Activated naive CD4-positive, alpha-beta T cell treated with anti-CD3 and anti-CD28 coated beads for 36 hours (primary cell): Measurements from ENCODE around the gene MAP2K4. TPM values are rescaled to one million over a fixed set of nuclear protein-coding genes. Genes with fewer than 3 reads are reported as not detected.
A peak's percentile ranks its signal among the peaks of the same experiment; 100 is the strongest.

Source experiments
- CTCF ChIA-PET: fragments of 350-600 bp; sonication (Branson Sonifier 250); formaldehyde crosslinking; loops from one replicate; lab custom pipeline; 2021; ENCODE audit warnings: antibody characterized with exemption; lab: Charles Lee
- DNase-seq: peaks from one replicate; pipeline ENCODE4 v3.0.0-alpha.2; 2020
- H3K27ac Mint-ChIP-seq: one replicate; pipeline ENCODE4 v1.8.0; 2021; ENCODE audit warnings: mild to moderate bottlenecking, mixed read lengths
- H3K27me3 Mint-ChIP-seq: one replicate; pipeline ENCODE4 v1.8.0; 2021; ENCODE audit warnings: low read depth, mixed read lengths
- H3K36me3 Mint-ChIP-seq: one replicate; pipeline ENCODE4 v1.8.0; 2021; ENCODE audit warnings: low read depth, mixed read lengths
- H3K4me1 Mint-ChIP-seq: one replicate; pipeline ENCODE4 v1.8.0; 2021; ENCODE audit warnings: low read depth, mixed read lengths
- H3K4me3 Mint-ChIP-seq: one replicate; pipeline ENCODE4 v1.8.0; 2021; ENCODE audit warnings: mild to moderate bottlenecking, moderate library complexity, mixed read lengths
- H3K9me3 Mint-ChIP-seq: one replicate; pipeline ENCODE4 v1.8.0; 2021; ENCODE audit warnings: mixed read lengths
- intact Hi-C: fragments of 100-400 bp; cut with micrococcal nuclease; formaldehyde crosslinking; loops from one replicate; pipeline ENCODE4 v1.15.1; 2023
- total RNA-seq, 2 experiments: library from RNA; stranded (reverse); gene quantifications; one replicate each; pipeline ENCODE4 v1.2.3, GENCODE V29; 2021

MAP2K4 gene
- total RNA-seq, 2 experiments from 2014 or later = 22.5 to 23.5 TPM

- peaks cover 1% of the 10 kb centered on the region for H3K9me3 Mint-ChIP-seq
- no peaks in the 10 kb centered on the region for H3K27me3 Mint-ChIP-seq
- no peak overlapping the region for H3K4me3 Mint-ChIP-seq
- no peak for DNase-seq
- H3K36me3 Mint-ChIP-seq = peaks cover 11% of the 10 kb centered on the region
- CTCF ChIA-PET = no interaction called here
- no peak overlapping the region for H3K27ac Mint-ChIP-seq
- H3K4me1 Mint-ChIP-seq = peaks cover 51% of the 10 kb centered on the region
- intact Hi-C loops = loop anchor here (2.0 kb wide), 1 partner anchor 16 kb away; no protein-coding TSS in a partner anchor
Measured at GRCh38 chr17:12040478-12040877, 19.8 kb downstream of the MAP2K4 start.

DNA sequence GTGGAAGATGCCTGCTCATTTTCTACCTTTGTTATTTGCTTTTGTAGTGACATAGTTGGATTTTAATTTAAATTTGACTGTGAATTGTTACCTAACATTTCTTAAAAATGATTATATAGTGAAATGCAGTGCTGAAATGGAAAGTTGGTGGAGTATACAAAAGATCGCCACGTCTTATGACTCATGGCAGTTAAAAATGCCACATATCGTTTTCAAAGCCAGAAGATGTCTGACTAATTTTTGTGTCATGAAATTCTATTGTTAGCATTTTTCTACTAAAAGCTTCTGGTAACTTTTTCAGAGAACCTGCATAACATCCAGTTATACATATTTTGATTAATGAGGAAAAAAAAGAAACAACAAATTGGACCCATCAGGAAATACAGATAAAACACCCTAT is 20.6 kb downstream of the MAP2K4 start:
- Mint-ChIP-seq H3K9me3 (peaks cover 1% of the 10 kb centered on the region), H3K4me1 (peaks cover 54% of the 10 kb centered on the region), H3K27me3 (no peaks in the 10 kb centered on the region), H3K4me3 (no peak overlapping the region), H3K36me3 (peaks cover 10% of the 10 kb centered on the region), H3K27ac (peak overlapping the region; percentile 50)
- DNase-seq = peak; percentile 8
- intact Hi-C loops = loop anchor here (2.0 kb wide), 1 partner anchor 17 kb away; no protein-coding TSS in a partner anchor
- CTCF ChIA-PET = no interaction called here

DNA sequence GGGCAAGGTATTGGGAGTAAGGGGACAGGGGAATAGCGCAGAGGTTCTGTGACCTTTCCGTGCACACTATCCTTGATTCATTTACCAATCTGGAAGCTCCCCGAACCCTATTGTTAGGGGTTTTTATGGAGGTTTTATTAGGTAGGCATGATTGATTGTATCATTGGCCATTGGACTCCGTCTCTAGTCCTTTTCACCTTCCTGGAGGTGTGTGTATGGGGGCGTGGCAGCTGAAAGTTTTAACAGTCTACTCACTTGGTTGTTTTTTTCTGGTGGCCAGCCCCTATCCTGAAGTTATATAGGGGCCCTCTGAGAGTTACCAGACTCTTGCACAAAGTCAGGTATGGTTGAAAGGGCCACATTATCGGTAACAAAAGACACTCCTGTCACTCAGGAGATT is 23.0 kb downstream of the MAP2K4 start:
- intact Hi-C loops = no loop called here
- no peak overlapping the region for H3K4me3 Mint-ChIP-seq
- H3K4me1 Mint-ChIP-seq = peaks cover 58% of the 10 kb centered on the region
- H3K27me3 Mint-ChIP-seq = no peaks in the 10 kb centered on the region
- no peak overlapping the region for H3K27ac Mint-ChIP-seq
- H3K9me3 Mint-ChIP-seq = peaks cover 1% of the 10 kb centered on the region
- peaks cover 4% of the 10 kb centered on the region for H3K36me3 Mint-ChIP-seq
- no peak for DNase-seq
- CTCF ChIA-PET = interaction anchor here (1.5 kb wide), 1 partner anchor 11 kb away, joined by 3 read pairs; no protein-coding TSS in a partner anchor

GRCh38 chr17:12046786-12047185 is 26.1 kb downstream of the MAP2K4 start:
- intact Hi-C loops = no loop called here
- H3K9me3 Mint-ChIP-seq = peaks cover 1% of the 10 kb centered on the region
- H3K27ac Mint-ChIP-seq = no peak overlapping the region
- DNase-seq = no peak
- CTCF ChIA-PET = no interaction called here
- H3K27me3 Mint-ChIP-seq = no peaks in the 10 kb centered on the region
- H3K36me3 Mint-ChIP-seq = peaks cover 4% of the 10 kb centered on the region
- peaks cover 66% of the 10 kb centered on the region for H3K4me1 Mint-ChIP-seq
- H3K4me3 Mint-ChIP-seq = no peak overlapping the region

DNA sequence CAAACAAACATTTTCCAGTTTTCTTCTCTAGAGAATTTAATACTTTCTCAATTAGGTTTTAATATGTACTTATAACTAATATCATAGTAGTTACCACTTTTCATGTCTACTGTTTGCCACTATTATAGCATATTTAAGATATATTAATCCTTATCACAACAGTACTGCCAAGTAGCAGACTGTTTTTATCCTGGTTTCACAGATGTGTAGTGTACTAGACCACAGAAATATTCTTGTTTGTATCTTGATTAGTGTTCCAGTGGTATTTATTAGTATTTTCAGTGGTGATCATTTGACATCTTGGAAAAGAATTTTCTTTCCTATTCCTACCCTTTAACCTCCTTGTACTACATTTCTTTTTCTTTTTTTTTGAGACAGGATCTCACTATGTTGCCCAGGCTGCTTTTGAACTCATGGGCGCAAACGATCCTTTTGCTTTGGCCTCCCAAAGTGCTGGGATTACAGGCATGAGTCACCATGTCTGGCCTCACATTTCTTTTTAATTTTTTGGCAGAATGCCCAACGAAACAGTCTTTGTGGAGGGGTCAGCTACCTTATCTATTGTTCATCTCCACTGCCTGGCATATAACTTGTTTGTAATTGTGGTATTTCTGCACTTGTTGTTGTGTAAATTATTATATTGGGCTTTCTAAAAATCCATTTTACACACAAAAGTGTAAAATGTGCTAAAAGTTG is 27.2 kb downstream of the MAP2K4 start:
- intact Hi-C loops = no loop called here
- Mint-ChIP-seq H3K36me3 (no peaks in the 10 kb centered on the region), H3K27me3 (no peaks in the 10 kb centered on the region), H3K9me3 (no peaks in the 10 kb centered on the region), H3K4me3 (no peak overlapping the region), H3K4me1 (peaks cover 73% of the 10 kb centered on the region), H3K27ac (no peak overlapping the region)
- DNase-seq = no peak
- CTCF ChIA-PET = no interaction called here

- H3K4me1 Mint-ChIP-seq = peaks cover 74% of the 10 kb centered on the region
- DNase-seq = no peak
- H3K36me3 Mint-ChIP-seq = no peaks in the 10 kb centered on the region
- CTCF ChIA-PET = interaction anchor here (0.7 to 1.4 kb wide), 2 partner anchors 21 to 24 kb away, joined by 3 read pairs; no protein-coding TSS in a partner anchor
- no peaks in the 10 kb centered on the region for H3K27me3 Mint-ChIP-seq
- H3K4me3 Mint-ChIP-seq = no peak overlapping the region
- H3K27ac Mint-ChIP-seq = no peak overlapping the region
- intact Hi-C loops = no loop called here
- no peaks in the 10 kb centered on the region for H3K9me3 Mint-ChIP-seq
Measured at GRCh38 chr17:12048843-12049473, 28.3 kb downstream of the MAP2K4 start.

- DNase-seq = no peak
- Mint-ChIP-seq H3K27ac (no peak overlapping the region), H3K9me3 (no peaks in the 10 kb centered on the region), H3K27me3 (no peaks in the 10 kb centered on the region), H3K4me3 (no peak overlapping the region), H3K4me1 (peaks cover 74% of the 10 kb centered on the region), H3K36me3 (no peaks in the 10 kb centered on the region)
- CTCF ChIA-PET = no interaction called here
- intact Hi-C loops = no loop called here
Measured at GRCh38 chr17:12050646-12051225, 30.1 kb downstream of the MAP2K4 start.

GRCh38 chr17:12053552-12053951 is 32.9 kb downstream of the MAP2K4 start:
- intact Hi-C loops = loop anchor here (2.0 kb wide), 1 partner anchor 57 kb away; the partner anchor contains the start of gene ZNF18
- DNase-seq = no peak
- peaks cover 70% of the 10 kb centered on the region for H3K4me1 Mint-ChIP-seq
- H3K27ac Mint-ChIP-seq = no peak overlapping the region
- peaks cover 7% of the 10 kb centered on the region for H3K36me3 Mint-ChIP-seq
- H3K27me3 Mint-ChIP-seq = no peaks in the 10 kb centered on the region
- H3K4me3 Mint-ChIP-seq = peak overlapping the region; percentile 45
- no peaks in the 10 kb centered on the region for H3K9me3 Mint-ChIP-seq
- CTCF ChIA-PET = interaction anchor here (0.9 kb wide), 1 partner anchor 24 kb away, joined by 3 read pairs; no protein-coding TSS in a partner anchor

- peaks cover 56% of the 10 kb centered on the region for H3K4me1 Mint-ChIP-seq
- H3K9me3 Mint-ChIP-seq = no peaks in the 10 kb centered on the region
- H3K27ac Mint-ChIP-seq = no peak overlapping the region
- no peaks in the 10 kb centered on the region for H3K27me3 Mint-ChIP-seq
- DNase-seq = no peak
- CTCF ChIA-PET = interaction anchor here (0.7 kb wide), 1 partner anchor 1628 kb away, joined by 3 read pairs; no protein-coding TSS in a partner anchor
- intact Hi-C loops = loop anchor here (2.0 kb wide), 1 partner anchor 27 kb away; no protein-coding TSS in a partner anchor
- peaks cover 14% of the 10 kb centered on the region for H3K36me3 Mint-ChIP-seq
- H3K4me3 Mint-ChIP-seq = no peak overlapping the region
Measured at GRCh38 chr17:12055889-12056288, 35.2 kb downstream of the MAP2K4 start.

DNA sequence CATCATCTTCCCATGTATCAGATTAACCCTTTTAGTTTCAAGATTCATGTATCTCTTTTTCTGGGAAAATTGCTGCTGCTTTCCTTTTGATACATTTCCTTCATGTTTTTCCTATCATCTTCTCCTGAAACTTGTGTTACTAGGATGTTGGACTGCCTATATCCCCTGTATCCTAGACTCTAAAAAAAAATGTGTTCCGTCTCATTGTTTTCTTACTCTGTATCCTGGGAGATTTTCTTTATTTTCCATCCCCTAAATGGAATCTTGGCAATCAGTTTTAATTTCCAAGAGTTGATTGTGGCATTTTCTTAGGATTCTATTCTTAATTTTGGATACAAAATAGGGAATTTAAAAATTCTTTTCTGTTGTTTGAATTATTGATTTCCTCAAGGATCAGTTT is 36.8 kb downstream of the MAP2K4 start:
- peaks cover 43% of the 10 kb centered on the region for H3K4me1 Mint-ChIP-seq
- H3K4me3 Mint-ChIP-seq = no peak overlapping the region
- intact Hi-C loops = loop anchor here (2.0 kb wide), 1 partner anchor 29 kb away; no protein-coding TSS in a partner anchor
- no peaks in the 10 kb centered on the region for H3K9me3 Mint-ChIP-seq
- no peaks in the 10 kb centered on the region for H3K27me3 Mint-ChIP-seq
- CTCF ChIA-PET = no interaction called here
- H3K27ac Mint-ChIP-seq = no peak overlapping the region
- DNase-seq = no peak
- H3K36me3 Mint-ChIP-seq = peaks cover 14% of the 10 kb centered on the region

- Mint-ChIP-seq H3K4me3 (no peak overlapping the region), H3K27ac (no peak overlapping the region), H3K27me3 (no peaks in the 10 kb centered on the region), H3K9me3 (no peaks in the 10 kb centered on the region), H3K36me3 (peaks cover 22% of the 10 kb centered on the region), H3K4me1 (peaks cover 35% of the 10 kb centered on the region)
- intact Hi-C loops = no loop called here
- DNase-seq = no peak
- CTCF ChIA-PET = no interaction called here
Measured at GRCh38 chr17:12058535-12058934, 37.9 kb downstream of the MAP2K4 start.

- H3K36me3 Mint-ChIP-seq = peaks cover 30% of the 10 kb centered on the region
- no peak overlapping the region for H3K4me3 Mint-ChIP-seq
- no peak for DNase-seq
- no peaks in the 10 kb centered on the region for H3K9me3 Mint-ChIP-seq
- intact Hi-C loops = no loop called here
- CTCF ChIA-PET = no interaction called here
- peaks cover 10% of the 10 kb centered on the region for H3K4me1 Mint-ChIP-seq
- H3K27me3 Mint-ChIP-seq = no peaks in the 10 kb centered on the region
- no peak overlapping the region for H3K27ac Mint-ChIP-seq
Measured at GRCh38 chr17:12062249-12062648, 41.6 kb downstream of the MAP2K4 start.
